D721Med (cell line): ENCODE results near the gene BEGAIN.

Experiments used
- DNase-seq: peaks from one replicate; pipeline ENCODE4 v3.0.0; 2011; ENCODE audit warnings: low spot score; ENCODE audit not compliant: insufficient read length
- FAIRE-seq: peaks from 2 replicates; lab custom pipeline; 2011; peaks lifted over from hg19 to GRCh38; lab: Jason Lieb, UNC
- TF ChIP-seq, protein P1 (sequence below): IDR thresholded peaks from 2 replicates; pipeline ENCODE4 v1.5.1; 2012; ENCODE audit warnings: mild to moderate bottlenecking, control low read depth; ENCODE audit not compliant: insufficient read depth; ENCODE audit errors: missing control alignments

Gene BEGAIN

DNA sequence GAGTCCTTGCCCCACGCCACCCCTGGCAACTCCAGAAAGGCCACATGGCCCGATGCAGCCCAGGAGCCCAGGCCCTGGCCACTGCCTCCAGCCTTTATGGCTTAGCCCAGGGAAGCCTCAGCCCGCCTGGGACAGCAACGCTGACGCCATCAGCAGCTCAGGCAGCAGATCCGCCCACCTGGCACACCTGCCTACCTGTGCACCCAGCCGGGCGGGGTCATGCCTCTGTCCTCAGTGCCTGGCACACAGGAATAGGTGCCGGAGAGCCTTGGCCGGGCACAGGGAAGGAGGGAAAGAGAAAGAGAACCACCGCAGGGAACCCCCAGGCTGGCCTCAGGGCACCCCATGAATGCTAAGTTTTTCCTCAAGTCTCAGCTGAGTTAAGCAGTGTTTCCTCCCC, 21.1 kb downstream of the BEGAIN start:
- no peak for DNase-seq

DNA sequence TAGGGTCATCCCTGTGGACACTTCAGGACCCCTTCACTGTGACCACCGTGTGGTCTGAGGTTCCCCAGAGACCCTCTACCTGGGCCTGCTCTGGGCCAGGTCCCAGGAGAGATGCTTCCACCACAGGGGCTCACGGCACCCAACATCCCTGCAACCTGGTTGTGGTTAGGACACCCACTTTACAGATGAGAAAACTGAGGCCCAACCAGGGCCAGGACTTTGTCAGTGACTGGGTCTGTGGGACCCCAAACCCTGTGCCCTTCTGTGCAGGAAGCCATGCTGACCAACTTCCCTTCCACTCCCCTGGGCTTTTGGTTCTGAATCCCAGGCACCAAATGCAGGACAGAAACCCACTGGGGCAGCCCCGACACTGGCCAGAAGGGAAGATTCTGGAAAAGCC, 21.6 kb downstream of the BEGAIN start:
- no peak for FAIRE-seq
- TF ChIP-seq, protein P1, sequence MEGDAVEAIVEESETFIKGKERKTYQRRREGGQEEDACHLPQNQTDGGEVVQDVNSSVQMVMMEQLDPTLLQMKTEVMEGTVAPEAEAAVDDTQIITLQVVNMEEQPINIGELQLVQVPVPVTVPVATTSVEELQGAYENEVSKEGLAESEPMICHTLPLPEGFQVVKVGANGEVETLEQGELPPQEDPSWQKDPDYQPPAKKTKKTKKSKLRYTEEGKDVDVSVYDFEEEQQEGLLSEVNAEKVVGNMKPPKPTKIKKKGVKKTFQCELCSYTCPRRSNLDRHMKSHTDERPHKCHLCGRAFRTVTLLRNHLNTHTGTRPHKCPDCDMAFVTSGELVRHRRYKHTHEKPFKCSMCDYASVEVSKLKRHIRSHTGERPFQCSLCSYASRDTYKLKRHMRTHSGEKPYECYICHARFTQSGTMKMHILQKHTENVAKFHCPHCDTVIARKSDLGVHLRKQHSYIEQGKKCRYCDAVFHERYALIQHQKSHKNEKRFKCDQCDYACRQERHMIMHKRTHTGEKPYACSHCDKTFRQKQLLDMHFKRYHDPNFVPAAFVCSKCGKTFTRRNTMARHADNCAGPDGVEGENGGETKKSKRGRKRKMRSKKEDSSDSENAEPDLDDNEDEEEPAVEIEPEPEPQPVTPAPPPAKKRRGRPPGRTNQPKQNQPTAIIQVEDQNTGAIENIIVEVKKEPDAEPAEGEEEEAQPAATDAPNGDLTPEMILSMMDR = no peak
- no peak for DNase-seq

More for the DNA sequence above, 21.1 kb downstream of the BEGAIN start:
- TF ChIP-seq, protein P1 = no peak
- FAIRE-seq = no peak

DNA sequence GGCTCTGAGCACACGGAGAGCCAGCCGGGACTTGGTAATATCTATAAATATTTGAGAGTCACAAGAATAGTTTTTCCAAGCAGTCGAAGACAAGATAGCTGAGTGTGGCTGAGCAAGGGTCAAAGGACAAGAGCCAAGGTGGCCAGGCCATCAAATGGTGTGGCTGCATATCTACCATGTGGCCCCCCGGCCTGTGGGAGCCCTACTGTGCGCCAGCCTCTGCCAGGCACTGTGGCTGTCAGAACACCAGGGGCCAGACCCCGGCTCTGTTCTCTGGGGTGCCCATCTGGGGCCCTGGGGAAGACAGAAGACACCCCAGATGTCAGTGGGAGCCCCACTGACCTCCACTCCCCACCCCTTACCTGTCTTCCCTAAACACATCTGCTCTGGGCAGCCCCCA, 22.7 kb downstream of the BEGAIN start:
- FAIRE-seq (no peak), DNase-seq (no peak)
- TF ChIP-seq, protein P1 = no peak

DNA sequence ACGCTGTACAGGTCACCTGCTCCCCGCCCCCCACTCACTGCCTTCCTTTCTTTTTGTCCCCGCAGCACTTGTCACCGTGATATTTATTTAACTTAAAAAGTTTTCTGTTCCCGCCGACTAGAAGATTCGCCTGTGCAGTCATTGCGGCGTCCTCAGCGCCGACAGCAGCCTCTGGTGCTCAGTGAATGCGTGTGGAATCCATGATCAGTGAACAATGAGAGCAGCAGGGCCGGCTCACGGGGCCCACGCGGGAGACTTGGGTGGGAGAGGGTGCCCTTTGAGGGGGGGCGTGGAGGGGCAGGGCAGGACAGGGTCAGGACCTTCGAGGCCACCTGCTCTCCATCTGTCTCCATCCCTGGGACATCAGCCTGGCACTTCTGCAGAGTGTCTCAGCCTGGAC, 24.5 kb downstream of the BEGAIN start:
- FAIRE-seq (no peak), DNase-seq (no peak)
- TF ChIP-seq, protein P1 = no peak

DNA sequence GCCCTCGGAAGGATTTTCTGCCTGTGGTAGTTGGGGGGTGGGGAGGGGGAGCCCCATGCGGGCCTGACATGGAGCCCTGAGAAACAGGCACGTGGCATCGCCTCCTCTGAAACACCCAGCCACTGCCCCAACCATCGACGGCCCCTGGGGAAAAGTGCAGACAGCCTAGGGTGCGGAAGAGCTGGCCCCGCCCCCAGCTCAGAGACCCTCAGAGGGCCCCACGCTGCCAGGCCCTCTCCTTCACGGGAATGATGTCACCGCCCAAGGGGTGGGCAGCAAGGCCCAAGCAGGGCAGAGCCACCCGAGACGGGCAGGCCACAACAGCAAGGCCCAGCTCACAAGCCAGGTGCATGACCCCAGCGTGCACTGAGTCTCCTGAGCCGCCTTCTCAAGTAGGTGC, 26.2 kb downstream of the BEGAIN start:
- TF ChIP-seq, protein P1 = no peak
- no peak for FAIRE-seq
- no peak for DNase-seq

DNA sequence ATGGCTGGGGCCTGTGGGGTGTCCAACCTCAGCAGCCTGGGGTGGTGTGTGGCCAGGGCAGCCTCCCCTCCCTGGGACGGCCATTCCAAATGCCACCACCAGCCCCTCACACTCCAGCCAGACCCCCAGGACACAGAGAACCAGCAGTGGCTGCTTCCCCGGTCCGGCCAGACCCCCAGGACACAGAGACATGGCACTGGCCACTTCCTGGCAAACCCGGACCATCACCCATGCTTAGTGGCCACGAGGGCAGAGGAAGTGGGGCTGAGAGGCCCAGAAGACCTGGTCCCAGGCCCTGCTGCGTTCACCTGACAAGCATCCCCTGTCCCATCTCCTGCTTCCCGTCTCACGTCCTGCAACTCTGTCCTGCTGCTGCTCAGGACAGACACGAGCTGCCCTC, 26.7 kb downstream of the BEGAIN start:
- TF ChIP-seq, protein P1 = no peak
- FAIRE-seq (no peak), DNase-seq (no peak)

DNA sequence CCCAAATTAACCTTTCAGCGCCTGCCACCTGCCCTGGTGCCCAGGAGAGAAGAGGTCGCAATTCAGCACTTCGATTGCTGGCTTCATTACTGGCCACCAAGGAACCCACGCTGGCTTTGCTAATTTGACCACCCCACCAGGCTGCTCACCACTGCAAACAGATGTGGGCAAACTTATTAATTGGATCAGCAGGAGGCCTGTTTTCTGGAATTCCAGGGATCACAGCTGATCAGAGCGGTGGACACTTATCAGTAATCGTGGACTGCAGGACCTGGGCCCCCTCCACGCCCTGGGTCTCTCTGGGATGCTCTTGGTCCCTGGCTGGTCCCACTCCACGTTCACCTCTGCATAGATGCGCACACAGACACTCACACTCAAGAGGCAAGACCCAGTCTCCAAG, 27.8 kb downstream of the BEGAIN start:
- TF ChIP-seq, protein P1 = no peak
- FAIRE-seq = no peak

More for the DNA sequence above, 27.8 kb downstream of the BEGAIN start:
- DNase-seq = no peak
